Activated CD4-positive, alpha-beta T cell treated with anti-CD3 and anti-CD28 coated beads for 48 hours (primary cell): ENCODE data around the gene ADPRHL1.

Source experiments
- DNase-seq: peaks from one replicate; pipeline ENCODE4 v3.0.0-alpha.2; 2020

The ADPRHL1 gene

DNA sequence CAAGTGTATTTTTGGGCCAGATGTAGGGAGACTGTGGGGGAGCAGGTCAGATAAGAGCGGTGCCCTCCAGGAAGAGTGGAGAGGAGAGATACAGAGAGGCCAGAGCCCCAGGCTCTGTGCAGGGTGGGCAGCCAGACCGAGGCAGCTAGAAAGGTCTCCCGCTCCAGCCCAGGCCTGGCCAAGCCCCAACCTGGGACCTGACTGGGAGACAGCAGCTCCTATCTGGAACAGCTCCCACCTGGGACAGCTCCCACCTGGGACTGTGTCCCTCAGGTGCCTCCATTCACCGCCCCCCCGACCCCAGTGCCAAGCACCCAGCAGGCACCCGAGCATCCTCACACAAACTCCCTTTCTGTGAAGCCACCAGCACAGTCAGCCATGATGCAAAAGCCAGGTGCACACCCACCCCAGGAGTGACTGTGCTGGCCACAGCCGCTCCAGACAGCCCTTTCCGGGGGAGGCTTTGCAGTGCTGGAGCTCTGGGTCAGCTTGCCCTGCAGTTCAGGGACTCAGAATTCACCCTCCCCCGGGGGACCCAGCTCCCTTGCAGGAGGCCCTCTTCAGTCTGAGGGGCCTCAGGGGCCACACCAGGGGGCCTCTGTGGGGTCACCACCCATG, 87.2 kb downstream of the ADPRHL1 start:
- no peak for DNase-seq

DNA sequence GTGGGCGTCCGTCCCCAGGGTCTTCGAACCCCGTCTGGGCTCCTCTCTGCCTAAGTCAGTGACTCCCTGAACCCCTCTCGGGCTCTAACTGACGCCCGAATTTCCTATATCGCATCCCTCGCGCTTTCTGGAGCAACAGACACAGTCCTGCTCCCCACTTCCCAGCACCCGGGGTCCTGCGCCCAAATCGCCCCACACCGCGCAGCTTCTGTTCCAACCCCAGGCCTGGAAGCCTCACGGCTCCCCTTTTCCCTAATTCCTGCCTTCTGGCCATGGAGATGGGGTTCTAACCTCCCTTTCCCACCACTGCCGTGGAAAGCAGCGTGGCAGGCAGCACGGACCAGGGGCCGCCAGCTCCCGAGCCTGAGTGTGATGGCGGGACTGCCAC, 87.7 kb downstream of the ADPRHL1 start:
- no peak for DNase-seq

DNA sequence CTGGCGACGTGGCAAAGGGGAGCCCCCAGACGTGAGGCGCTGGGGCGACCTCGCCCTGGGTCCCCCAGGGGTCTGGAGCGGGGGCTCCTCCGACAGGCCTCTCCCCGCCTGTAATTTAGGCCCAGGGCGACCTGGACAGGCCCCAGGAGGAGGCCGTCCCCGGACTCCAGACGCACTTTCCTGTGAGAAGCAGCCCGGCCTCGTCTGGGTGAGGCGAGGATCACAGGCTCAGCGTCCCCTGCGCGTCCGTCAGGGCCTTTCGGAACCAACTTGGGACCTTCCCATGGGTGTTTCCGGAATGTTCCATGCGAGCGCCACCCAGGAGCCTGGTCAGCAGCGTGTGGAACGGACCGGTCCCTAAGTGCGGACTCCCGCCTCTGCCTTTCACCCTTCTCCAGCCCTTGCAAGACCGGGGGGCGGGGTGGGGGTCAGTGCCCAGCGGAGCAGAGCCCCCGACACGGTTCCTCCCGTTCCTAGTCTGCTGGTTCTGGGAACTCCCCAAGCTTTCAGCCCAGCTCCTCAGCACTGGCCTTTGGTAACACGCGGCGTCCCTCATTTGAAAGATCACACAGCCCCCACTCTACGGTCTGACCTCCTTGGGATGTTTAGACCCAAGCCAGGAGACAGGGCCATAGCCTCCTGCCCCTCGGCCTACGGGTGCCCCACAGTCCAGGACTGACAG, 88.2 kb downstream of the ADPRHL1 start:
- no peak for DNase-seq

DNA sequence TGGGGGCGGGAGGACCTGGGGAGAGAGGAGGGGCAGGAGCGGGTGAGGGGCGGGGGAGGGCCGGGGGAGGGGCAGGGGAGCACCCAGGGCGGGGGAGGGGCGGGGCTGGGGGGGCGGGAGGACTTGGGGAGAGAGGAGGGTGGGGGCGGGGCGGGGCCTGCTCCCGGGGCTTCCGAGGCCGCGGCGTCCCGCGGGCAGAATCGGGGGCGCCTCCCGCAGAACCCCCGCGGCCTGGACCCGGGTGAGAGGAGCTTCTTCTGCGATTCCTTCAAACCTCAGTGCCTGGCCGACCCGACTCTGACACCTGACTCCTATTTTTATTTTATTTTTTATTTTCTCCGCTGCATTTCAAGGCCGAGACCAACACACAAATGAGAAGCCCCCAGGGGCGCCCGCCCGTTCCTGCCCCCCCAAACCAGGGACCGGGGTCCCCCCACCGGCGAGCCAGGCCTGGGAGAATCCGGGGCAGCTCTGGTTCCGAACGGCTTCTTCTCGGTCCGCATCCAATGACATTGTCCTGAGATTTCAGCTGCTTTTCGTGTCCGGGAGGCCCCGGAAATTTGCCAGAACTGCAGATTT, 88.9 kb downstream of the ADPRHL1 start:
- no peak for DNase-seq

DNA sequence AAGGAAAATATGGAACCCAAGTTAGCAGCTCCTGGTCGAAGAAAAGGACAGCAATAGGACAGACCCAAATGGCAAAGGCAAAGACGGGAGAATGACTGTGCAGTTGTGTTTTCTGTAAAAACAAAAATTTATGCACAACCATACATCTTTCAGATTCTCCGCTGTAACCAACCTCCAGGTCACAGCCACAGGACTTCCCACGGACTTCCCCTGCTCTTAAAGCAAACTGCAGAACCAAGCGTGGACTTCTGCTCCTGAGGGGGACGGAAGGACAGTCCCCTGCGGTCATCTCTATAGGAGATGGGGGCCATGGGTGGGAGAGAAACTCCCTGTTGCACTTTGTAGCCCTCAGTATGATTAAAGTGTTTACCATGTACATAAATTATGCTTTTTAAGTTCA, 91.9 kb downstream of the ADPRHL1 start:
- no peak for DNase-seq

DNA sequence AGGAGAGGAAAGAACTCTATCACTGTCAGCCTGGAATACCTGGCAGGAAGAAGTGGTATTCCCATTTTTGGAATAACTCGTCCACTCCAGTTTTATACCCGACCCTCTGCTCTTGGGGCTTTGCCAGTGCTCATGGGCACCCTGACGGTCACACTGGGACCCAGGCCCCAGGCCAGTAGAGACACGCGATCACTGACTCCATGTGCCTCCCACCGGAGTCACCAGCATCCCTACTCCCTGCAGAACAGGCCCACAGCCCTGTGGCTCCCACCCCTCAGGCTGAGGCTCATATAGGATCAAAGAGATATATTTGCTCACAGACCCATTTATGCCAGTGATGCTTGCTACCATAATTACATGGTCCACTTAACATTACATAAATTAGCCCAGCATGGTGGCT, 92.8 kb downstream of the ADPRHL1 start:
- DNase-seq, result no peak

DNA sequence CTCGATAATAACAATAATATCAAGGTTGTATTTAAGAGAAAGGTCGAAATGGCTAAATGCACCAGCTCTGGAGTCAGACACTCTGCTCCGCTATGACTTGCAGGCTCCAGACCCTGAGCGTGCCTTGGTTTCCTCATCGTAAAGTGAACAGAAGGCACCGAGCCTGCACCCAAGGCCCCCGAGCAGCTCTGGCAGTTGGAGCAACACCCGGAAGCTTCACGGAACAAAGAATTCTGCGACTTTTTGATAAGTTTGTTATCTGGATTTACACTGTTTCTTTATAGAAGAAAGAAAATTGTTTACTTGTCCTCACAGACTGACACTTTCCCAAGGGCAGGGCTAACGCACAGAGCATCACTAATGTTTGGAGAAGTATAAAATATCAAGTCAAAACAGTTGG, 93.7 kb downstream of the ADPRHL1 start:
- no peak for DNase-seq

DNA sequence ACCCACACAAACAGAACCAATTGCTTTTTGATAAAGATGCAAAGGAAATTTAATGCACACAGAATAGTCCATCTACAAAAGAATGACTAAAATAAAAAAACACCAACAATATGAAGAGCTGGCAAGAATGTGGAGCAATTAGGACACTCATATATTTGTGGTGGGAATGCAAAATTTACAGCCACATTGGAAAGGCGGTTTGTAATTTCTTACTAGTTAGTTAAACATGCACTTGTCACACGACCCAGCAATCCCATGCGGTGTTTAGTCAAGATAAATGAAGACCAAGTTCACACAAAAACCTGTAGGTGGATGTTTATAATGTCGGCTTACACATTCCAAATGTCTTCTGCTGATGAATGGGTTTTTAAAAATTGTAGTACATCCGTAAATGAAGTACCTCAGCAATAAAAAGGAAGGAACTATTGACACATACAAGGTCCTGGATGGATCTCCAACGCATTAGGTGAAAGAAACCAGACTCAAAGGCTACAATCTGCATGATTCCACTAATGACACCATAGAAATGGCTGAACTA, 94.6 kb downstream of the ADPRHL1 start:
- DNase-seq, result no peak

DNA sequence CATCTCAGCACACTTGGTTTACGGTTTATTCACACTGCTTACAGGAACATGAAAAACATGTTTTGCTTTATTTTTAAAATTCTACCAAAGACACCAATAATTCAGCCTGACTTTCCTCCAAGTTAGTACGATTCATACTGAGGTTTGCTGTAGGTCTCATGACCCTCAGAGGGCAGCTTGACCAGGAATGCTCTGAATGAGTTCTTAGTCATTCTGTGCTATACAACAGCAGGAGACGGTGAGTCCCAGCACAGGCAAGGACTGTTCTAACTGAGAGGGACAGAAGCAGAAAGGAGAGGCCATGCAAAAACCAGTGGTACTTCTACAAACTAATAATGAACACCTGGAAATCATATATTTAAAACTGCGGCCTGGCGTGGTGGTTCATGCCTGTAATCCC, 95.8 kb downstream of the ADPRHL1 start:
- no peak for DNase-seq

DNA sequence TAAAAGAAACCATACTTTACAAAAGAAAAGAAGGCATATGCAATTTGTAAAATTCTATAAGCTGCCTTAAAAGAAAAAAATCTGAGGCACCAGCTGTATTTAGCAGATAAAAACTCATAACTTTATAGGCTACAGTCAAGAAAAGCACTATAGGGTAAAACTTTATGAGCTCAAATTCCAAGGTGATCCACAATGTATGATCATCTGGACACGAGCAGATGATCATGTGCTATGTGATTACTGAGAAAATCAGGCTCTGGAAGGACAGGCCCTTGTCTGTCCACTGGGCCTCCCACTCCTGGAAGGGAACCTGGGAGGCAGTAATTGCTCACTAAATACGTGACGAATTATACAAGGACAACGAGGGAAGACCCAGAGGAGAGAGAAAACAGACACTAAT, 96.7 kb downstream of the ADPRHL1 start:
- DNase-seq, result no peak

DNA sequence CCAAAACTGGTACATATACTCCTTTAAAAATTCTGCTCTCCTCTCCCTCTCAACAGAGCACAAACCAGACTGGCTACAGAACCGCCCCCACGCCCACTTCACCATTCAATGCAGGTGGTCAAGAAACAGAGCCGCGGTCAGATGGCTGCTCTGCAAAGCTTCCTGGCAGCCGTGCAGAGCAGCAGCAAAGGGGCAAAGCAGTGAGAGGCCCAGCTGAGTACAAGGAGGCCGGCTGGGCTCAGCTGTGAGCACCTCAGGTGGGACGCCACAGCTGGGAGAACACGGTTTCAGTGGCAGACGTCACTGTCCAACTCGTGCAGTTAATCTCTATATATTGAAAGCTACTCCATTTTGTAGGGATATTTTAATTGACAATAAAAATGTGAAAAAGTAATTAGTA, 97.7 kb downstream of the ADPRHL1 start:
- no peak for DNase-seq

DNA sequence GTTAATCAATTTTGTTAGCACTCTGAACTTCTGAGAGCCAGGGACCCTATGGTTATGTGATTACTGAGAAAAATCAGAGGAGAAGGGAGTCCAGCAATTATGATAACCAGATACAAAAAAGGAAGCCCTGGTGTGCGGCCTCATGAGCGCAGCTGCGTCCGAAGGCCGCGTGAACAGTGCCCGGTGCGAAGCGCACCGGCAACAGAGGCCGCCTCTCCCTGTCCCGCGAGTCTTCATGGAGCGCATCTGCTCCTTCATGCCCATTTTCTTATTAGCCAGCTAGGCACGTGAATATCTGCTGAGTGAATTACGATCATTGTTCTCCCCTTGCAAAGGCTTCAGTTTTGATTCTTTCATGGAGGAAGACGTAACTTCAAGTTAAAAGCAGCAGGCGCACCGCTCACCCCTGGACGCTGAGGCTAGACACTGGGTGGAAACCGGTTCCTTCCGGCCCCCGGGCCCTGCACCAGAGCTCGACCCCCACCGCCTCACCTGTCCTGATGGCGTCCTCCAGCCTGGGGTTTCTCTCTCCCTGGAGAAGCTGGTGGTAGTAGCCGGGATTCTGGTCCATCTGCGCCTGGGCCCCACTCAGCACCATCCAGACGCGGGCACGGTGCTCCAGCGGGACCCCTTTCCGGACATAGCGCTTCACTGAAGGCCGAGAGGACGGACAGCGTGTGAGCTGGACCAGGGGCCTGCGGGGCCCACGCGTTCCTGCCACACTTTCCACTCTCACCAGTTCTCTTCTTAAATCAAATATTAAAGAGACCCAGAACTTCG, 98.3 kb downstream of the ADPRHL1 start:
- no peak for DNase-seq

DNA sequence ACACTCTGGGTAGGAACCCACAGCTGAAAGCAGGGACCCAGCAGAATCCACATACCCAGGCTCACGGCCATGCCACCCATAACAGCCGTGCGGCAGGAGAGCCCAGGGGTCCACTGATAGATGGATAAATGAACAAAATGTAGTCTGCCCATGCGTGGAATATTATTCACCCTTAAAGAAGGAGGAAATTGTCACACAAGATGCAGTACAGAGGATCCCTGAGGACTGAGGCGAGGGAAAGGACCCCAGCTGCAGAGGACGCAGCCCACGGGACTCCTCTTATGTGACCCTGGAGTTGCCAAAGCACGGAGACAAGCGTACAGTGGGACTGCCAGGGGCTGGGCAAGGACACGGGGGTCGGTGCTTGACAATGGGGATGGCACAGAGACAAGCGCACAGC, 100.0 kb downstream of the ADPRHL1 start:
- DNase-seq, result no peak

DNA sequence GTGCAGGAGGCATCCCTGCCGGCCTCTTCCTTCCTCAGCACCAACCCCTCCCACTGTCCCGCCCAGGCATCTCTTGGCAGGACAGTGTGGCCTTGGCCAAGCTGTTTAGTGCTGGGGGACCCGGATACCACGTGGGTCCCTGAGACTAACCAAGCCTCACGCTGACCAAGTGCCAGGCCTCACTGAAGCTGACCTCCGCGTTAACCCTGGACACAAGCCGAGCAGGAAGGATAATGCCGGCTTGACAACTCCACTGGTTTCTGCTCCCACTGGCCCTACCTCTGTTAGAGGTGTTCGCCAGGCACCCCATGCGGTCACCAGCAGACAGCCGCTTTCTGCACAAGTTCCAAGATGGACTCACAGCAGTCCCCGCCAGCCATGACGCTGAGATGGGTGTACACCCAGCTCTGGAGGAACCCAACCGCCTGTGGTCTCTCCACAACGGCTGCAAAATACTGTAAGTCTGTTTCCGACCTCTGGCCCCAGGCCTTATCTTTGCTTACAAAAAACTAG, 101.7 kb downstream of the ADPRHL1 start:
- no peak for DNase-seq

DNA sequence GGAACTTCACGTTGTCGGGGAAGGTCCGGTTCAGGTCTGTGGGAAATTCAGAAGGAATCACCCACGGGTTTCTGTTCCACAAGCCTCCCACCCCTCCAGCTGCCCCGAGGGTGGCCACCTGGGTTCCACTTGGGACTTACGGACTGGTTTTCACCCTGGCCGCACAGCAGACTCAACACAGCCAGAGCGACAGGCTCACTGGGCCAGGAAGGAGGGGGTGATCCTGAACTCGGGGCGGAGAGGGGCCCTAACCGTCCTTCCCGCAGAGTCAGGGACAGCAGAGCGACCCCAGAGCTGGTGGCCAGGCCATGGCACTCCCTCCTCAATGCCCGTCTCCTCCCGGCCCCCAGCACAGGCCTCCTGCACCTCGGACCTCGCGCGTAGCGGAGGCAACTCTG, 102.4 kb downstream of the ADPRHL1 start:
- DNase-seq, result no peak

DNA sequence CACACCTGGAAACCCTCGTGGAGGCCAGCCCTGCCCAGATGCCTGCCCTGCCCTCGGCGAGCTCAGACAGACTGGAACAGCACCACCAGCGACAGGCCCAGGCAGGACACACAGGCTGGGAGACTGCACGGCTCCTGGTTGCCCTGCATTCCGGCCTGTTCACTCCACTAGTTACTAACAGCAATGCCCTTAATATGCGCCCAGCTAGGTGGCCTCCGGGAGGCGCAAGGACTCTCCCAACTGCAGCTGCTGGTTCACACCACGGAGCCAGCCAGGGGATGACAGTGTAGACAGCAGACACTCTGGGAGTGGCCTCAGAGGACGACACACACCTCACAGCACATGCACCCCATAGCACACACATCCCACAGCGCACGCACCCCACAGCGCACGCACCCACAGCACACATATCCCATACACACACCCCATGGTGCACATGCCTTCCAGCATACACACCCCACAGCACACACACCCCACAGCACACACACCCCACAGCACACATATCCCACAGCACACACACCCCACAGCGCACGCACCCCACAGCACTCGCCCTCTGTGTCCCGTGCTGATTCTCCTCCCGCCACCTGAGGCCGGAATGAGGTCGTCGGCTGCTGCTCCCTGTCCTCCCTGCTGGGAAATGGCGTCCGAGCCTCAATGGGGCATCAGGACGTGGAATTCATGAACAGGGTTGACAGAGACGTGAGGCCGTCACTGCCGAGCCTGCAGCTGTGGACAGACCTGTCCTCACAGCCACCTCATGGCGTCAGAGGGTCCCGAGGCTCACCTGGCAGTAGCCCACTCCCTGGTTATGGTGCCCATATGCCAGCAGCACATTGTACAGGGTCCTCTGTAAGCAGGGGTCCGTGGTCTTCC, 103.0 kb downstream of the ADPRHL1 start:
- no peak for DNase-seq
